Liver (tissue), 9 donors: ENCODE measurements around the gene FLNA. TPM values are rescaled to one million over a fixed set of nuclear protein-coding genes. Genes with fewer than 3 reads are reported as not detected.

Experiments used
- DNase-seq: peaks from one replicate; pipeline ENCODE4 v3.0.0-alpha.2; 2017; ENCODE audit warnings: low spot score
- H3K27ac ChIP-seq, 2 donors: one replicate each; pipeline ENCODE4 v1.7.0; 2013; ENCODE audit warnings: inconsistent platforms in 2 of 2, low read length in 2 of 2, control low read depth in 1 of 2, low read depth in 1 of 2, mild to moderate bottlenecking in 1 of 2
- H3K27me3 ChIP-seq, 4 donors: one replicate each; pipeline versions ENCODE4 v1.6.1 to v1.7.0; 2013; ENCODE audit warnings: low read length in 3 of 4, inconsistent platforms in 1 of 4, mild to moderate bottlenecking in 1 of 4, moderate library complexity in 1 of 4; ENCODE audit not compliant: control insufficient read depth in 4 of 4, insufficient read depth in 4 of 4
- H3K36me3 ChIP-seq, 4 donors: one replicate each; pipeline versions ENCODE4 v1.6.1 to v1.7.0; 2013; ENCODE audit warnings: low read length in 3 of 4, mild to moderate bottlenecking in 3 of 4, low read depth in 1 of 4, moderate library complexity in 1 of 4; ENCODE audit not compliant: control insufficient read depth in 4 of 4, insufficient read depth in 3 of 4
- H3K4me1 ChIP-seq, 4 donors: one replicate each; pipeline versions ENCODE4 v1.6.1 to v1.7.0; 2013; ENCODE audit warnings: low read length in 3 of 4, mild to moderate bottlenecking in 3 of 4, moderate library complexity in 1 of 4; ENCODE audit not compliant: control insufficient read depth in 4 of 4, insufficient read depth in 4 of 4
- H3K4me3 ChIP-seq, 3 donors: one replicate each; pipeline versions ENCODE4 v1.6.1 to v1.7.0; 2013; ENCODE audit warnings: low read length in 3 of 3, control low read depth in 1 of 3, low read depth in 1 of 3, mild to moderate bottlenecking in 1 of 3
- H3K9ac ChIP-seq, 2 donors: one replicate each; pipeline ENCODE4 v1.7.0; 2013; ENCODE audit warnings: low read length in 2 of 2, mild to moderate bottlenecking in 2 of 2, moderate library complexity in 2 of 2, control low read depth in 1 of 2, low read depth in 1 of 2
- H3K9me3 ChIP-seq, 4 donors: one replicate each; pipeline versions ENCODE4 v1.6.1 to v1.7.0; 2013; ENCODE audit warnings: low read length in 3 of 4; ENCODE audit not compliant: control insufficient read depth in 4 of 4
- FOXA1 ChIP-seq: IDR thresholded peaks from 2 replicates; pipeline ENCODE4 v1.6.1; 2016; ENCODE audit warnings: antibody characterized with exemption
- FOXA2 ChIP-seq: IDR thresholded peaks from 2 replicates; pipeline ENCODE4 v1.6.1; 2016; ENCODE audit warnings: antibody characterized with exemption
- GABPA ChIP-seq, 2 donors: IDR thresholded peaks in 1 of 2; conservative IDR thresholded peaks in 1 of 2; 2 replicates each; pipeline ENCODE4 v1.6.1; 2016; ENCODE audit warnings: antibody characterized with exemption in 2 of 2, mild to moderate bottlenecking in 1 of 2, moderate library complexity in 1 of 2
- HNF4A ChIP-seq, 2 donors: conservative IDR thresholded peaks; 2 replicates each; pipeline ENCODE4 v1.6.1; 2016; ENCODE audit warnings: antibody characterized with exemption in 2 of 2, mild to moderate bottlenecking in 2 of 2
- JUND ChIP-seq, 2 donors: IDR thresholded peaks; 2 replicates each; pipeline ENCODE4 v1.6.1; 2016; ENCODE audit warnings: antibody characterized with exemption in 2 of 2
- RXRA ChIP-seq, 2 donors: IDR thresholded peaks; 2 replicates each; pipeline ENCODE4 v1.6.1; 2017 to 2018; ENCODE audit warnings: antibody characterized with exemption in 2 of 2, mild to moderate bottlenecking in 1 of 2
- SP1 ChIP-seq: IDR thresholded peaks from 2 replicates; pipeline ENCODE4 v1.6.1; 2018; ENCODE audit warnings: antibody characterized with exemption, mild to moderate bottlenecking
- WGBS: extraction: QIAGEN DNeasy Blood & Tissue Kit; methylation state at CpG from one replicate; pipeline ENCODE4 v1.1.7; 2013; 5-methylcytosine and 5-hydroxymethylcytosine counted together
- polyA plus RNA-seq, 2 donors: library from polyadenylated mRNA; stranded (reverse) in 1 of 2; unstranded in 1 of 2; fragments of 200-250 nt in 1 of 2; fragments of >200 nt in 1 of 2; fragmentation: Nextera tagmentation in 1 of 2; extraction: Ambion mirVana in 1 of 2; gene quantifications; one replicate each; pipeline versions ENCODE4 v1.2.1 to v1.2.3, GENCODE V29; 2013 to 2015
- total RNA-seq, 2 donors: library from RNA; depleted of rRNA; stranded (reverse); fragments of >200 nt; gene quantifications; one replicate each; pipeline ENCODE4 v1.2.3, GENCODE V29; 2014
- TF ChIP-seq, protein P1 (sequence below): IDR thresholded peaks from 2 replicates; pipeline ENCODE4 v1.6.1; 2016; ENCODE audit warnings: antibody characterized with exemption, mild to moderate bottlenecking
- TF ChIP-seq, protein P2 (sequence below): IDR thresholded peaks from 2 replicates; pipeline ENCODE4 v1.6.1; 2016; ENCODE audit warnings: antibody characterized with exemption
- donor health status: healthy.
- donor health status: healthy.
- donor health status: healthy.
- donor health status: healthy.
- donor health status: healthy.

The FLNA gene
- total and polyA plus RNA-seq, 4 donors, result 23.4 to 152 (median 118) TPM

DNA sequence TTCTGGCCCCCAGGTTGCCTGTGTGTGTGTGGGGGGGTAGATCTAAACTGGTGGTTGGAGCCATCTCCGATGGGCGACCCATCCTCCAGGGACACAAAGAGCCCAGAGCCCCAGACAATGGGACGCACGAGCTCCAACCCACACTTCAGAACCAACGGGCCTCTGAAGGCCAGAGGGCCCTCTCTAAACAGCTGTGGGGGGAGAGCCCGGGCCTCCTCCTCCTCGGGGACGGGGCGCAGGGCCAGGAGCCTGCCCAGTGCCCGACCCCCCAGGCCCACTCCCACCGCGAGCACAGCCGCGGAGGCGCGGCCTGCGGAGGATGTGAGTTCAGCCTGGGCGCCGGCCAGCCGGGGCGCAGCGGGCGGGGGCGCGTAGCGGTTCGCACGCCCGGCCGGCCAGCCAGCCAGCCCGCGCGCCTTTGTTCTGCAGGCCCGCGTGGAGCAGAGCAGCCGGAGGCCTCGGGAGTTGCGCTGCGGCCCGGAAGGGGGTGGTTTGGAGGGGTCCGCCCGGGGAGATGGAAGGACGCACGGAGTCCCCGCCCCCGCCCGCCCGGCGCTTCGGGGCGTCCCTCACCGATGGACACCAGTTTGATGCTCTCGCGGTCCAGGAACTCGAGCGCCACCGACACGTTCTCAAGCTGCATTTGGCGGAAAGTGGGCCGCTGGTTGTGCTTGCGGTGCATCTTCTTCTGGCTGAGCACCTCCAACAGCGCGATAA is 4.0 kb downstream of the FLNA start:
- WGBS, result 9% methylated on average over 63 of the region's 63 CpGs
- Histone ChIP-seq H3K9me3 (no peaks in the 10 kb centered on the region), H3K36me3 (no peaks in the 10 kb centered on the region), H3K4me3 (peak overlapping the region; percentile 41 to 71 (median 69)), H3K27ac (peak overlapping the region; percentile 61 to 69), H3K4me1 (peaks cover 10 to 30% (median 17%) of the 10 kb centered on the region in 4 donors), H3K9ac (peak overlapping the region; percentile 27), H3K27me3 (no peaks in the 10 kb centered on the region)
- TF ChIP-seq, protein P1, sequence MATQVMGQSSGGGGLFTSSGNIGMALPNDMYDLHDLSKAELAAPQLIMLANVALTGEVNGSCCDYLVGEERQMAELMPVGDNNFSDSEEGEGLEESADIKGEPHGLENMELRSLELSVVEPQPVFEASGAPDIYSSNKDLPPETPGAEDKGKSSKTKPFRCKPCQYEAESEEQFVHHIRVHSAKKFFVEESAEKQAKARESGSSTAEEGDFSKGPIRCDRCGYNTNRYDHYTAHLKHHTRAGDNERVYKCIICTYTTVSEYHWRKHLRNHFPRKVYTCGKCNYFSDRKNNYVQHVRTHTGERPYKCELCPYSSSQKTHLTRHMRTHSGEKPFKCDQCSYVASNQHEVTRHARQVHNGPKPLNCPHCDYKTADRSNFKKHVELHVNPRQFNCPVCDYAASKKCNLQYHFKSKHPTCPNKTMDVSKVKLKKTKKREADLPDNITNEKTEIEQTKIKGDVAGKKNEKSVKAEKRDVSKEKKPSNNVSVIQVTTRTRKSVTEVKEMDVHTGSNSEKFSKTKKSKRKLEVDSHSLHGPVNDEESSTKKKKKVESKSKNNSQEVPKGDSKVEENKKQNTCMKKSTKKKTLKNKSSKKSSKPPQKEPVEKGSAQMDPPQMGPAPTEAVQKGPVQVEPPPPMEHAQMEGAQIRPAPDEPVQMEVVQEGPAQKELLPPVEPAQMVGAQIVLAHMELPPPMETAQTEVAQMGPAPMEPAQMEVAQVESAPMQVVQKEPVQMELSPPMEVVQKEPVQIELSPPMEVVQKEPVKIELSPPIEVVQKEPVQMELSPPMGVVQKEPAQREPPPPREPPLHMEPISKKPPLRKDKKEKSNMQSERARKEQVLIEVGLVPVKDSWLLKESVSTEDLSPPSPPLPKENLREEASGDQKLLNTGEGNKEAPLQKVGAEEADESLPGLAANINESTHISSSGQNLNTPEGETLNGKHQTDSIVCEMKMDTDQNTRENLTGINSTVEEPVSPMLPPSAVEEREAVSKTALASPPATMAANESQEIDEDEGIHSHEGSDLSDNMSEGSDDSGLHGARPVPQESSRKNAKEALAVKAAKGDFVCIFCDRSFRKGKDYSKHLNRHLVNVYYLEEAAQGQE, result no peak
- no peak for TF ChIP-seq FOXA2
- no peak for TF ChIP-seq FOXA1
- TF ChIP-seq, protein P2, sequence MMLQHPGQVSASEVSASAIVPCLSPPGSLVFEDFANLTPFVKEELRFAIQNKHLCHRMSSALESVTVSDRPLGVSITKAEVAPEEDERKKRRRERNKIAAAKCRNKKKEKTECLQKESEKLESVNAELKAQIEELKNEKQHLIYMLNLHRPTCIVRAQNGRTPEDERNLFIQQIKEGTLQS, result no peak
- no peak for TF ChIP-seq SP1
- TF ChIP-seq GABPA (IDR thresholded peaks at IDR 0.05 in 1 of 2, conservative IDR thresholded peaks at IDR 0.05 in 1 of 2), result no peak
- TF ChIP-seq HNF4A (conservative IDR thresholded peaks at IDR 0.05), result no peak
- no peak for DNase-seq

DNA sequence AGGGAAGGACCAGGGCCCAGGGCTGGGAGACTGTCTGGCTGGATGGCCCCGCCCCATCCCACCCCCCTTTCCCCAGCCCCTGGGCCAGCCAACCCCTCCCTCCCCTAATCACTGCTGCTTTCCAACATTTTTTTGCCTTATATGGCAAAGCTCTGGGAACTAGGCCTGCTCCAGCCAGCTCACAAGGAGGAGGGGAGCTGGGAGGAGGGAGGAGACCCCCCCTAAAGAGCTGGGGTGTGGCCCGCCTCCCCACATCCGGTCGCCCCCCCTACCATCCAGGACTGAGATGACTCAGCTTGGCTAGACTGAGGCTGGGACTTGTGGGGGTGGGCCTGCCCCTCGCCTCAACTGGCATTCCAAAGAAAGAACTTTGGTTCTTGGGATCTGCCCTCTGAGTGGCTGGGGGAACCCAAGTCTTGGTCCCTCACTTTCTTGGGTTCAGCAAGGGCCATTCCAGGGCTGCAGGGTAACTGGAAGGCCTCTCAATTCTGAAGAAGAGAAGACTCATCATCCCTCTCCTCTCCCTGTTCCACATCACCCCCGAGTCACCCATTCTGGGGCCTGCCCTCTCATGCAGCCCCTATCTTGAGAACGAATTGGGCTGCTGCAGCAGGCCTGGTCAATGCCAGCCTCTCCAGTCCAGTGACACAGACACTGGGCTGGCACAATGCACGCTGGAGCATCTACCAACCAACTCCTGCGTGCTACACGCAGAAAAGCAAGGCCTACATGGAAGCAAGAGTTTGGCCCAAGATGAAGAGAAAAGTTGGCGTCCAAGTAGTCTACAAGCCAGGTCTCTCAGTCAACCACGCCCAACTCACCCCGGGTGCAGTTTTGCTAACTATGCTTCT is 4.8 kb downstream of the FLNA start:
- WGBS, result 58% methylated on average over 13 of the region's 13 CpGs
- DNase-seq, result no peak
- TF ChIP-seq RXRA (IDR thresholded peaks at IDR 0.05) (peak in 1 of 2 donors; percentile 7), JUND (IDR thresholded peaks at IDR 0.05) (peak in 1 of 2 donors; percentile 67), GABPA (IDR thresholded peaks at IDR 0.05 in 1 of 2, conservative IDR thresholded peaks at IDR 0.05 in 1 of 2) (peak in 1 of 2 donors; percentile 43), FOXA2 (no peak)
- TF ChIP-seq, protein P1, result no peak
- TF ChIP-seq, protein P2, result no peak
- H3K36me3 ChIP-seq, result no peaks in the 10 kb centered on the region
- H3K4me1 ChIP-seq, result peaks cover 7 to 30% (median 17%) of the 10 kb centered on the region in 4 donors
- H3K27ac ChIP-seq, result peak overlapping the region; percentile 61 to 69
- H3K4me3 ChIP-seq, result peak overlapping the region; percentile 41 to 60 (median 59)
- peak overlapping the region; percentile 27 for H3K9ac ChIP-seq
- no peaks in the 10 kb centered on the region for H3K9me3 ChIP-seq
- no peaks in the 10 kb centered on the region for H3K27me3 ChIP-seq
